HCT116 (cell line): ENCODE data around the gene SLC25A36. TPM values are rescaled to one million over a fixed set of nuclear protein-coding genes. Genes with fewer than 3 reads are reported as not detected.

ENCODE experiments used
- ATAC-seq: fragments of 200-7000 bp; cut with Tn5 transposase; 2 replicates; pipeline ENCODE4 v1.9.1; 2020; ENCODE audit warnings: mild to moderate bottlenecking, moderate library complexity
- BruUV-seq: library from RNA; stranded (reverse); fragments of 400-500 nt; replicated peaks from 2 replicates; lab custom pipeline; 2021; lab: Mats Ljungman, UMichigan
- CTCF ChIA-PET: fragments of 300-600 bp; sonication (Branson Sonifier 250); formaldehyde crosslinking; loops from one replicate; lab custom pipeline; 2021; ENCODE audit warnings: antibody characterized with exemption; lab: Charles Lee
- POLR2A ChIA-PET: fragments of 300-600, 350-600 bp; sonication (Branson Sonifier 250); formaldehyde crosslinking; loops from one replicate; lab custom pipeline; 2021; ENCODE audit warnings: antibody characterized with exemption; lab: Charles Lee
- RAD21 ChIA-PET, 2 experiments: fragments of 300-600 bp; sonication (Branson Sonifier 250); formaldehyde crosslinking; loops; one replicate each; lab custom pipeline; 2023; ENCODE audit warnings: low total read pairs in 2 of 2; ENCODE audit not compliant: uncharacterized antibody in 2 of 2, unreplicated experiment in 2 of 2, low non-redundant PET in 1 of 2; lab: Charles Lee
- DNase-seq: peaks from one replicate; pipeline ENCODE4 v3.0.0-alpha.2; 2010; ENCODE audit warnings: low read depth, low spot score
- H2AFZ ChIP-seq: fragments of 200-600 bp; shearing (Covaris generic), sonication (generic); 2 replicates; pipeline ENCODE4 v1.6.1; 2017; ENCODE audit warnings: low read depth, mixed run types, mixed read lengths, antibody characterized with exemption, low read length; ENCODE audit not compliant: poor library complexity, severe bottlenecking
- H3K27ac ChIP-seq: 2 replicates; pipeline ENCODE4 v1.5.1; 2012; ENCODE audit warnings: low read depth, low read length
- H3K27me3 ChIP-seq: fragments of 200-600 bp; sonication (generic); 2 replicates; pipeline ENCODE4 v1.6.1; 2016; ENCODE audit warnings: mixed run types, low read length, mixed read lengths; ENCODE audit not compliant: insufficient read depth
- H3K36me3 ChIP-seq, 2 experiments: fragments of 200-500 bp in 1 of 2; fragments of 200-600 bp in 1 of 2; sonication (Bioruptor generic) in 1 of 2; sonication (generic) in 1 of 2; 2 replicates each; pipeline versions ENCODE4 v1.5.1 to v1.6.1; 2014 to 2016; ENCODE audit warnings: low read length in 2 of 2, inconsistent platforms in 1 of 2, mixed read lengths in 1 of 2, mixed run types in 1 of 2; ENCODE audit not compliant: insufficient read depth in 2 of 2, control insufficient read depth in 1 of 2
- H3K4me1 ChIP-seq, 2 experiments: fragments of 200-600 bp in 1 of 2; sonication (generic) in 1 of 2; 2 replicates each; pipeline versions ENCODE4 v1.5.1 to v1.6.1; 2012 to 2017; ENCODE audit warnings: low read length in 2 of 2, inconsistent platforms in 1 of 2, mild to moderate bottlenecking in 1 of 2, mixed read lengths in 1 of 2, mixed run types in 1 of 2, moderate library complexity in 1 of 2; ENCODE audit not compliant: insufficient read depth in 2 of 2, control insufficient read depth in 1 of 2
- H3K4me2 ChIP-seq: fragments of 200-600 bp; sonication (generic); 2 replicates; pipeline ENCODE4 v1.6.1; 2017; ENCODE audit warnings: mixed run types, low read length, mixed read lengths
- H3K4me3 ChIP-seq, 2 experiments: fragments of 200-600 bp in 1 of 2; sonication (generic) in 1 of 2; replicated peaks in 1 of 2; 2 replicates each; pipeline ENCODE4 v1.5.1; 2011 to 2016; ENCODE audit warnings: low read length in 2 of 2, control low read depth in 1 of 2, low read depth in 1 of 2, mild to moderate bottlenecking in 1 of 2, mixed read lengths in 1 of 2, mixed run types in 1 of 2
- H3K79me2 ChIP-seq: fragments of 200-600 bp; sonication (generic); 2 replicates; pipeline ENCODE4 v1.6.1; 2017; ENCODE audit warnings: mild to moderate bottlenecking, mixed run types, low read length, moderate library complexity, mixed read lengths; ENCODE audit not compliant: insufficient read depth
- H3K9ac ChIP-seq: fragments of 200-600 bp; sonication (generic); 2 replicates; pipeline ENCODE4 v1.6.1; 2016; ENCODE audit warnings: low read length, mixed read lengths
- H3K9me2 ChIP-seq: fragments of 200-600 bp; sonication (generic), shearing (Covaris generic); 2 replicates; pipeline ENCODE4 v1.6.1; 2017; ENCODE audit warnings: mixed run types, mild to moderate bottlenecking, moderate library complexity; ENCODE audit not compliant: insufficient read depth
- H3K9me3 ChIP-seq, 2 experiments: fragments of 200-500 bp in 1 of 2; fragments of 200-600 bp in 1 of 2; sonication (Bioruptor generic) in 1 of 2; sonication (generic) in 1 of 2; 2 replicates each; pipeline ENCODE4 v1.6.1; 2014 to 2017; ENCODE audit warnings: low read length in 2 of 2, mixed read lengths in 2 of 2, inconsistent platforms in 1 of 2, low read depth in 1 of 2, mild to moderate bottlenecking in 1 of 2, mixed run types in 1 of 2, moderate library complexity in 1 of 2; ENCODE audit not compliant: control insufficient read depth in 1 of 2, insufficient read depth in 1 of 2
- H4K20me1 ChIP-seq: fragments of 200-600 bp; sonication (generic), shearing (Covaris generic); 2 replicates; pipeline ENCODE4 v1.6.1; 2017; ENCODE audit warnings: mixed run types, mild to moderate bottlenecking, moderate library complexity; ENCODE audit not compliant: insufficient read depth
- ATF3 ChIP-seq: IDR thresholded peaks from 2 replicates; pipeline ENCODE4 v1.6.1; 2012
- CBX3 ChIP-seq: IDR thresholded peaks from 2 replicates; pipeline ENCODE4 v1.6.1; 2012; ENCODE audit warnings: low read depth
- CTCF ChIP-seq, 3 experiments: fragments of 200-600 bp in 1 of 3; sonication (generic) in 1 of 3; IDR thresholded peaks in 2 of 3; conservative IDR thresholded peaks in 1 of 3; 2 replicates each; pipeline ENCODE4 v1.5.1; 2012 to 2017; ENCODE audit warnings: low read depth in 2 of 3, low read length in 2 of 3, antibody characterized with exemption in 1 of 3, borderline replicate concordance in 1 of 3, control low read depth in 1 of 3, mild to moderate bottlenecking in 1 of 3, mixed read lengths in 1 of 3, mixed run types in 1 of 3, moderate library complexity in 1 of 3; ENCODE audit not compliant: insufficient read depth in 1 of 3
- EGR1 ChIP-seq: IDR thresholded peaks from 2 replicates; pipeline ENCODE4 v1.6.1; 2012; ENCODE audit warnings: low read depth
- EZH2phosphoT487 ChIP-seq: fragments of 200-600 bp; IDR thresholded peaks from 2 replicates; pipeline ENCODE4 v1.6.1; 2018; ENCODE audit warnings: antibody characterized with exemption, borderline replicate concordance
- FOSL1 ChIP-seq: IDR thresholded peaks from 2 replicates; pipeline ENCODE4 v1.6.1; 2012; ENCODE audit warnings: low read depth
- RAD21 ChIP-seq: IDR thresholded peaks from 2 replicates; pipeline ENCODE4 v1.6.1; 2012; ENCODE audit warnings: low read depth, mild to moderate bottlenecking
- SRF ChIP-seq: IDR thresholded peaks from 2 replicates; pipeline ENCODE4 v1.6.1; 2012; ENCODE audit warnings: low read depth
- TCF7L2 ChIP-seq: IDR thresholded peaks from 2 replicates; pipeline ENCODE4 v1.7.0; 2011; ENCODE audit warnings: borderline replicate concordance, inconsistent platforms; ENCODE audit not compliant: insufficient read depth, insufficient read length; ENCODE audit errors: extremely low read depth
- YY1 ChIP-seq: IDR thresholded peaks from 2 replicates; pipeline ENCODE4 v1.6.1; 2011; ENCODE audit warnings: low read length, low read depth, moderate library complexity, mild to moderate bottlenecking; ENCODE audit not compliant: insufficient replicate concordance; ENCODE audit errors: extremely low read depth
- ZFX ChIP-seq: fragments of 450-650 bp; IDR thresholded peaks from 2 replicates; pipeline ENCODE4 v1.6.1; 2017
- intact Hi-C: fragments of 100-400 bp; cut with micrococcal nuclease; formaldehyde crosslinking; loops from 2 replicates; pipeline ENCODE4 v1.10.0; 2022
- total RNA-seq: library from RNA; stranded (reverse); gene quantifications from one replicate; pipeline ENCODE4 v1.2.1, GENCODE V29; 2021; ENCODE audit not compliant: unreplicated experiment

Gene SLC25A36
- total RNA-seq, 1 experiment from 2014 or later, result 81.2 TPM

GRCh38 chr3:141020143-141020830 is 78.7 kb downstream of the SLC25A36 start:
- DNase-seq (no peak), ATAC-seq (no peak)
- Histone ChIP-seq H3K36me3 (no peaks in the 10 kb centered on the region), H3K27me3 (0 out of 2 replicates have a peak, but pooled peaks cover 5% of the 10 kb centered on the region), H3K79me2 (no peaks in the 10 kb centered on the region), H3K27ac (no peak overlapping the region), H4K20me1 (no peaks in the 10 kb centered on the region), H3K4me2 (no peak overlapping the region), H2AFZ (no peak overlapping the region), H3K9me3 (no peaks in the 10 kb centered on the region), H3K9ac (no peak overlapping the region), H3K4me1 (no peaks in the 10 kb centered on the region), H3K4me3 (no peak overlapping the region), H3K9me2 (no peaks in the 10 kb centered on the region)
- ChIA-PET RAD21 (no interaction called here), POLR2A (no interaction called here), CTCF (no interaction called here)
- TF ChIP-seq CBX3, result no peak
- TF ChIP-seq CTCF (IDR thresholded peaks at IDR 0.05 in 2 of 3, conservative IDR thresholded peaks at IDR 0.05 in 1 of 3; ENCODE audit: borderline replicate concordance in 1 of 3, insufficient read depth in 1 of 3, low read depth in 2 of 3, low read length in 2 of 3), result no peak
- TF ChIP-seq ATF3, result no peak
- TF ChIP-seq ZFX, result no peak
- no peak for TF ChIP-seq YY1
- no peak for TF ChIP-seq SRF
- no peak for TF ChIP-seq TCF7L2
- TF ChIP-seq FOSL1, result no peak
- no peak for TF ChIP-seq EGR1
- TF ChIP-seq RAD21, result no peak
- no peak for TF ChIP-seq EZH2phosphoT487
- intact Hi-C loops, result no loop called here
- no TSS peak for BruUV-seq
